ENCODE measurements around the gene SENP3. TPM values are rescaled to one million over a fixed set of nuclear protein-coding genes. Genes with fewer than 3 reads are reported as not detected.
A peak's percentile ranks its signal among the peaks of the same experiment; 100 is the strongest.

SENP3 gene
- total and polyA plus RNA-seq, 2 of the 13 experiments (the other 11 are each of a cell fraction or from before 2014, with no cell fraction given) = 55.8 to 75.4 TPM

DNA sequence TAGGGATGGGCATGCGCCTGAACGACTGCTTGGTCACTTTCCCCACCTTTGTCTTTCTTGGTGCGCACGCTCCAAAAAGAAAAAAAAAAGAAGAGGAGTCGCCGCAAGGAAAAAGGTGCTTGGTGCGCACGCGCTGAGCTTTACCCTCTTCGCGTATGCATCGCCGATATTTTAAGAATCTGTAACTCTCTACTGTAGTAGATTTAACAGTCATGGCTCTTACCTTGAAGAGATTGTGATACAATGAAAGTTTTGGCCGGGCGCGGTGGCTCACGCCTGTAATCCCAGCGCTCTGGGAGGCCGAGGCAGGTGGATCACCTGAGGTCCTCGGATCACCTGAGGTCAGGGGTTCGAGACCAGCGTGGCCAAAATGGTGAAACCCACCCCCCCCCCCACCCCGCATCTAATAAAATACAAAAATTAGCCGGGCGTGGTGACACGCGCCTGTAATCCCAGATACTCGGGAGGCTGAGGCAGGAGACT, 53.6 kb downstream of the SENP3 start (continued):
- TF ChIP-seq, protein P1, sequence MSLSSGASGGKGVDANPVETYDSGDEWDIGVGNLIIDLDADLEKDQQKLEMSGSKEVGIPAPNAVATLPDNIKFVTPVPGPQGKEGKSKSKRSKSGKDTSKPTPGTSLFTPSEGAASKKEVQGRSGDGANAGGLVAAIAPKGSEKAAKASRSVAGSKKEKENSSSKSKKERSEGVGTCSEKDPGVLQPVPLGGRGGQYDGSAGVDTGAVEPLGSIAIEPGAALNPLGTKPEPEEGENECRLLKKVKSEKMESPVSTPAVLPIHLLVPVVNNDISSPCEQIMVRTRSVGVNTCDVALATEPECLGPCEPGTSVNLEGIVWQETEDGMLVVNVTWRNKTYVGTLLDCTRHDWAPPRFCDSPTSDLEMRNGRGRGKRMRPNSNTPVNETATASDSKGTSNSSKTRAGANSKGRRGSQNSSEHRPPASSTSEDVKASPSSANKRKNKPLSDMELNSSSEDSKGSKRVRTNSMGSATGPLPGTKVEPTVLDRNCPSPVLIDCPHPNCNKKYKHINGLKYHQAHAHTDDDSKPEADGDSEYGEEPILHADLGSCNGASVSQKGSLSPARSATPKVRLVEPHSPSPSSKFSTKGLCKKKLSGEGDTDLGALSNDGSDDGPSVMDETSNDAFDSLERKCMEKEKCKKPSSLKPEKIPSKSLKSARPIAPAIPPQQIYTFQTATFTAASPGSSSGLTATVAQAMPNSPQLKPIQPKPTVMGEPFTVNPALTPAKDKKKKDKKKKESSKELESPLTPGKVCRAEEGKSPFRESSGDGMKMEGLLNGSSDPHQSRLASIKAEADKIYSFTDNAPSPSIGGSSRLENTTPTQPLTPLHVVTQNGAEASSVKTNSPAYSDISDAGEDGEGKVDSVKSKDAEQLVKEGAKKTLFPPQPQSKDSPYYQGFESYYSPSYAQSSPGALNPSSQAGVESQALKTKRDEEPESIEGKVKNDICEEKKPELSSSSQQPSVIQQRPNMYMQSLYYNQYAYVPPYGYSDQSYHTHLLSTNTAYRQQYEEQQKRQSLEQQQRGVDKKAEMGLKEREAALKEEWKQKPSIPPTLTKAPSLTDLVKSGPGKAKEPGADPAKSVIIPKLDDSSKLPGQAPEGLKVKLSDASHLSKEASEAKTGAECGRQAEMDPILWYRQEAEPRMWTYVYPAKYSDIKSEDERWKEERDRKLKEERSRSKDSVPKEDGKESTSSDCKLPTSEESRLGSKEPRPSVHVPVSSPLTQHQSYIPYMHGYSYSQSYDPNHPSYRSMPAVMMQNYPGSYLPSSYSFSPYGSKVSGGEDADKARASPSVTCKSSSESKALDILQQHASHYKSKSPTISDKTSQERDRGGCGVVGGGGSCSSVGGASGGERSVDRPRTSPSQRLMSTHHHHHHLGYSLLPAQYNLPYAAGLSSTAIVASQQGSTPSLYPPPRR (CRISPR knock-in tag; IDR thresholded peaks at IDR 0.05; ENCODE audit: borderline replicate concordance) = no peak
- TF ChIP-seq, protein P2, sequence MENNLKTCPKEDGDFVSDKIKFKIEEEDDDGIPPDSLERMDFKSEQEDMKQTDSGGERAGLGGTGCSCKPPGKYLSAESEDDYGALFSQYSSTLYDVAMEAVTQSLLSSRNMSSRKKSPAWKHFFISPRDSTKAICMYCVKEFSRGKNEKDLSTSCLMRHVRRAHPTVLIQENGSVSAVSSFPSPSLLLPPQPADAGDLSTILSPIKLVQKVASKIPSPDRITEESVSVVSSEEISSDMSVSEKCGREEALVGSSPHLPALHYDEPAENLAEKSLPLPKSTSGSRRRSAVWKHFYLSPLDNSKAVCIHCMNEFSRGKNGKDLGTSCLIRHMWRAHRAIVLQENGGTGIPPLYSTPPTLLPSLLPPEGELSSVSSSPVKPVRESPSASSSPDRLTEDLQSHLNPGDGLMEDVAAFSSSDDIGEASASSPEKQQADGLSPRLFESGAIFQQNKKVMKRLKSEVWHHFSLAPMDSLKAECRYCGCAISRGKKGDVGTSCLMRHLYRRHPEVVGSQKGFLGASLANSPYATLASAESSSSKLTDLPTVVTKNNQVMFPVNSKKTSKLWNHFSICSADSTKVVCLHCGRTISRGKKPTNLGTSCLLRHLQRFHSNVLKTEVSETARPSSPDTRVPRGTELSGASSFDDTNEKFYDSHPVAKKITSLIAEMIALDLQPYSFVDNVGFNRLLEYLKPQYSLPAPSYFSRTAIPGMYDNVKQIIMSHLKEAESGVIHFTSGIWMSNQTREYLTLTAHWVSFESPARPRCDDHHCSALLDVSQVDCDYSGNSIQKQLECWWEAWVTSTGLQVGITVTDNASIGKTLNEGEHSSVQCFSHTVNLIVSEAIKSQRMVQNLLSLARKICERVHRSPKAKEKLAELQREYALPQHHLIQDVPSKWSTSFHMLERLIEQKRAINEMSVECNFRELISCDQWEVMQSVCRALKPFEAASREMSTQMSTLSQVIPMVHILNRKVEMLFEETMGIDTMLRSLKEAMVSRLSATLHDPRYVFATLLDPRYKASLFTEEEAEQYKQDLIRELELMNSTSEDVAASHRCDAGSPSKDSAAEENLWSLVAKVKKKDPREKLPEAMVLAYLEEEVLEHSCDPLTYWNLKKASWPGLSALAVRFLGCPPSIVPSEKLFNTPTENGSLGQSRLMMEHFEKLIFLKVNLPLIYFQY (CRISPR knock-in tag; IDR thresholded peaks at IDR 0.05; ENCODE audit: borderline replicate concordance) = 0 out of 2 replicates have a peak, but pooled peaks have one; percentile 21
- TF ChIP-seq ZFP62 (CRISPR knock-in tag; IDR thresholded peaks at IDR 0.05) = no peak
- TF ChIP-seq ZNF543 (CRISPR knock-in tag; IDR thresholded peaks at IDR 0.05) = 0 out of 2 replicates have a peak, but pooled peaks have one; percentile 30
- TF ChIP-seq ZNF362 (CRISPR knock-in tag; IDR thresholded peaks at IDR 0.05; ENCODE audit: borderline replicate concordance) = peak; percentile 97
- TF ChIP-seq MTF1 (CRISPR knock-in tag; IDR thresholded peaks at IDR 0.05) = 0 out of 2 replicates have a peak, but pooled peaks have one; percentile 44
- TF ChIP-seq ISL2 (CRISPR knock-in tag; IDR thresholded peaks at IDR 0.05) = no peak
- peak in 1 of 2 experiments; percentile 2; a peak in 1 of 4 replicates for TF ChIP-seq POLR2A (IDR thresholded peaks at IDR 0.05; ENCODE audit: insufficient read depth in 1 of 2, low read depth in 2 of 2, low read length in 2 of 2)
- TF ChIP-seq ZBTB42 (CRISPR knock-in tag; IDR thresholded peaks at IDR 0.05) = no peak
- TF ChIP-seq MLLT10 (CRISPR knock-in tag; IDR thresholded peaks at IDR 0.05) = no peak
- TF ChIP-seq CAMTA2 (CRISPR knock-in tag; IDR thresholded peaks at IDR 0.05; ENCODE audit: borderline replicate concordance) = no peak
- TF ChIP-seq ZNF788 (CRISPR knock-in tag; IDR thresholded peaks at IDR 0.05; ENCODE audit: borderline replicate concordance) = 0 out of 2 replicates have a peak, but pooled peaks have one; percentile 16
- no peak for TF ChIP-seq ZNF800 (CRISPR knock-in tag; IDR thresholded peaks at IDR 0.05)
- TF ChIP-seq, protein P3, sequence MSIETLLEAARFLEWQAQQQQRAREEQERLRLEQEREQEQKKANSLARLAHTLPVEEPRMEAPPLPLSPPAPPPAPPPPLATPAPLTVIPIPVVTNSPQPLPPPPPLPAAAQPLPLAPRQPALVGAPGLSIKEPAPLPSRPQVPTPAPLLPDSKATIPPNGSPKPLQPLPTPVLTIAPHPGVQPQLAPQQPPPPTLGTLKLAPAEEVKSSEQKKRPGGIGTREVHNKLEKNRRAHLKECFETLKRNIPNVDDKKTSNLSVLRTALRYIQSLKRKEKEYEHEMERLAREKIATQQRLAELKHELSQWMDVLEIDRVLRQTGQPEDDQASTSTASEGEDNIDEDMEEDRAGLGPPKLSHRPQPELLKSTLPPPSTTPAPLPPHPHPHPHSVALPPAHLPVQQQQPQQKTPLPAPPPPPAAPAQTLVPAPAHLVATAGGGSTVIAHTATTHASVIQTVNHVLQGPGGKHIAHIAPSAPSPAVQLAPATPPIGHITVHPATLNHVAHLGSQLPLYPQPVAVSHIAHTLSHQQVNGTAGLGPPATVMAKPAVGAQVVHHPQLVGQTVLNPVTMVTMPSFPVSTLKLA (IDR thresholded peaks at IDR 0.05) = no peak
